HG02884 (cell line): ENCODE results near the gene CIRBP.
"Not testable (repeated sequence)": the region's sequence is repeated elsewhere in the genome, so short reads cannot be mapped to it uniquely, and the experiment has no call there.

Experiments used
- ATAC-seq: cut with Tn5 transposase; IDR thresholded peaks from one replicate; pipeline ENCODE4 v1.9.1; 2021; ENCODE audit warnings: mild to moderate bottlenecking, moderate library complexity; ENCODE audit not compliant: unreplicated experiment

The CIRBP gene

GRCh38 chr19:1289686-1290025 is 20.5 kb downstream of the CIRBP start:
- no peak for ATAC-seq

GRCh38 chr19:1290196-1290702 is 21.1 kb downstream of the CIRBP start:
- no peak for ATAC-seq

- no peak for ATAC-seq
Observed at GRCh38 chr19:1290703-1291651, 21.8 kb downstream of the CIRBP start.

- no peak for ATAC-seq
Observed at GRCh38 chr19:1291761-1292418, 22.8 kb downstream of the CIRBP start.

- ATAC-seq = no peak
Observed at GRCh38 chr19:1292419-1293151, 23.5 kb downstream of the CIRBP start.

- no peak for ATAC-seq
Observed at GRCh38 chr19:1293782-1294604, 24.9 kb downstream of the CIRBP start.

GRCh38 chr19:1294688-1295087 is 25.6 kb downstream of the CIRBP start:
- no peak for ATAC-seq

- ATAC-seq = no peak
Observed at GRCh38 chr19:1295169-1296012, 26.3 kb downstream of the CIRBP start.

- ATAC-seq = no peak
Observed at GRCh38 chr19:1296078-1296477, 26.9 kb downstream of the CIRBP start.

- no peak for ATAC-seq
Observed at GRCh38 chr19:1296575-1297271, 27.6 kb downstream of the CIRBP start.

- ATAC-seq = no peak
Observed at GRCh38 chr19:1298235-1298634, 29.1 kb downstream of the CIRBP start.

GRCh38 chr19:1299801-1300200 is 30.7 kb downstream of the CIRBP start:
- ATAC-seq = no peak

- ATAC-seq = no peak
Observed at GRCh38 chr19:1300744-1301490, 31.8 kb downstream of the CIRBP start.

GRCh38 chr19:1302533-1303239 is 33.6 kb downstream of the CIRBP start:
- no peak for ATAC-seq

GRCh38 chr19:1304197-1304924 is 35.2 kb downstream of the CIRBP start:
- no peak for ATAC-seq

GRCh38 chr19:1305354-1305753 is 36.2 kb downstream of the CIRBP start:
- not testable (repeated sequence) for ATAC-seq

GRCh38 chr19:1307320-1307719 is 38.2 kb downstream of the CIRBP start:
- no peak for ATAC-seq
